K562 (cell line): ENCODE results near the gene IMP4. TPM values are rescaled to one million over a fixed set of nuclear protein-coding genes. Genes with fewer than 3 reads are reported as not detected.

Experiments
- ATAC-seq: fragments of 200-7000 bp; cut with Tn5 transposase; 3 replicates; pipeline ENCODE4 v1.9.1; 2020; ENCODE audit warnings: moderate library complexity
- BruUV-seq: library from RNA; stranded (reverse); fragments of 400-500 nt; replicated peaks from 2 replicates; lab custom pipeline; 2021; lab: Mats Ljungman, UMichigan
- CTCF ChIA-PET: fragments of 300-600 bp; formaldehyde crosslinking; extraction: SDS; loops from one replicate; lab custom pipeline; 2021; ENCODE audit warnings: low intra/inter-chr PET ratio; lab: Yijun Ruan, JAX
- POLR2A ChIA-PET: fragments of 300-600, 350-650 bp; sonication (Branson Sonifier 250); formaldehyde crosslinking; extraction: SDS; loops from one replicate; lab custom pipeline; 2021; ENCODE audit warnings: antibody characterized with exemption, inconsistent platforms; lab: Yijun Ruan, JAX
- DNase-seq, 4 experiments: peaks; one replicate each; pipeline versions ENCODE4 v3.0.0 to v3.0.0-alpha.2; 2011 to 2018; ENCODE audit warnings: low spot score in 3 of 4, mixed read lengths in 3 of 4; ENCODE audit errors: extremely low read depth in 1 of 4
- FAIRE-seq: peaks from 2 replicates; lab custom pipeline; 2011; peaks lifted over from hg19 to GRCh38; lab: Jason Lieb, UNC
- H2AFZ ChIP-seq: 2 replicates; pipeline ENCODE4 v1.6.0; 2011; ENCODE audit warnings: low read depth, low read length, control low read depth, inconsistent platforms
- H3K27ac ChIP-seq: fragments of 200-600 bp; 3 replicates; pipeline ENCODE4 v1.8.0; 2011; ENCODE audit warnings: low read depth, mild to moderate bottlenecking, control low read depth, inconsistent platforms, low read length, moderate library complexity, mixed read lengths; ENCODE audit errors: extremely low read depth
- H3K27me3 ChIP-seq, 2 experiments: fragments of 300-600 bp in 1 of 2; 2 replicates in 1 of 2; 3 replicates in 1 of 2; pipeline versions ENCODE4 v1.6.0 to v1.8.0; 2011; ENCODE audit warnings: inconsistent platforms in 2 of 2, low read length in 2 of 2, mild to moderate bottlenecking in 1 of 2, mixed read lengths in 1 of 2, moderate library complexity in 1 of 2; ENCODE audit not compliant: control insufficient read depth in 2 of 2, insufficient read depth in 2 of 2
- H3K36me3 ChIP-seq: fragments of 300-600 bp; 3 replicates; pipeline ENCODE4 v1.8.0; 2011; ENCODE audit warnings: mild to moderate bottlenecking, low read length, inconsistent platforms; ENCODE audit not compliant: control insufficient read depth, insufficient read depth
- H3K4me1 ChIP-seq, 2 experiments: fragments of 200-600 bp in 1 of 2; replicated peaks in 1 of 2; 2 replicates in 1 of 2; 3 replicates in 1 of 2; pipeline versions ENCODE4 v1.5.1 to v1.8.0; 2011; ENCODE audit warnings: inconsistent platforms in 2 of 2, low read length in 2 of 2, mild to moderate bottlenecking in 1 of 2, mixed read lengths in 1 of 2, moderate library complexity in 1 of 2; ENCODE audit not compliant: control insufficient read depth in 2 of 2, insufficient read depth in 2 of 2
- H3K4me2 ChIP-seq: 2 replicates; pipeline ENCODE4 v1.6.1; 2011; ENCODE audit warnings: low read length, control low read depth, inconsistent platforms, mixed read lengths; ENCODE audit not compliant: insufficient read depth
- H3K4me3 ChIP-seq: fragments of 200-600 bp; sonication (generic), shearing (Covaris generic); 2 replicates; pipeline ENCODE4 v1.5.1; 2016; ENCODE audit warnings: control low read depth, inconsistent platforms
- H3K79me2 ChIP-seq: fragments of 200-600 bp; 3 replicates; pipeline ENCODE4 v1.8.0; 2011; ENCODE audit warnings: low read length, inconsistent platforms; ENCODE audit not compliant: control insufficient read depth, insufficient read depth
- H3K9ac ChIP-seq, 2 experiments: 2 replicates each; pipeline versions ENCODE4 v1.6.0 to v1.6.1; 2011; ENCODE audit warnings: low read depth in 2 of 2, low read length in 2 of 2, control low read depth in 1 of 2, inconsistent platforms in 1 of 2, mild to moderate bottlenecking in 1 of 2, mixed read lengths in 1 of 2; ENCODE audit not compliant: insufficient read depth in 1 of 2
- H3K9me1 ChIP-seq: one replicate; pipeline ENCODE4 v1.6.0; 2011; ENCODE audit warnings: inconsistent platforms, mild to moderate bottlenecking, low read length, moderate library complexity; ENCODE audit not compliant: control insufficient read depth, insufficient read depth
- H3K9me3 ChIP-seq: replicated peaks from 2 replicates; pipeline ENCODE4 v1.5.1; 2011; ENCODE audit warnings: low read depth, low read length, inconsistent platforms; ENCODE audit not compliant: control insufficient read depth, insufficient read depth
- H4K20me1 ChIP-seq: replicated peaks from 2 replicates; pipeline ENCODE4 v1.6.1; 2011; ENCODE audit warnings: low read length, inconsistent platforms, mixed read lengths; ENCODE audit not compliant: control insufficient read depth, insufficient read depth
- CTCF ChIP-seq, 3 experiments: IDR thresholded peaks in 2 of 3; conservative IDR thresholded peaks in 1 of 3; 2 replicates each; pipeline ENCODE4 v1.5.1; 2011 to 2012; ENCODE audit warnings: low read length in 3 of 3, mild to moderate bottlenecking in 3 of 3, control low read depth in 2 of 3, improper control_type of control experiment in 1 of 3, inconsistent platforms in 1 of 3, low read depth in 1 of 3, mixed read lengths in 1 of 3, moderate library complexity in 1 of 3; ENCODE audit not compliant: insufficient read depth in 2 of 3
- E2F1 ChIP-seq: sonication (generic); formaldehyde crosslinking; IDR thresholded peaks from 2 replicates; pipeline ENCODE4 v1.8.1; 2023; ENCODE audit warnings: mild to moderate bottlenecking, missing genetic modification reagents, moderate library complexity
- ERF ChIP-seq: fragments of 450-650 bp; formaldehyde crosslinking; IDR thresholded peaks from 2 replicates; pipeline ENCODE4 v1.4.0; 2020; ENCODE audit warnings: mild to moderate bottlenecking, mixed read lengths
- FOXK1 ChIP-seq: sonication (generic); formaldehyde crosslinking; IDR thresholded peaks from 2 replicates; pipeline ENCODE4 v1.8.0; 2022; ENCODE audit warnings: missing genetic modification reagents, mild to moderate bottlenecking, borderline replicate concordance
- HBP1 ChIP-seq: fragments of 450-650 bp; formaldehyde crosslinking; IDR thresholded peaks from 2 replicates; pipeline ENCODE4 v1.4.0; 2022; ENCODE audit warnings: missing genetic modification characterization
- RBM22 ChIP-seq: fragments of 200-400 bp; formaldehyde crosslinking; IDR thresholded peaks from 2 replicates; pipeline ENCODE4 v1.6.1; 2018; ENCODE audit warnings: low read length, low read depth; ENCODE audit not compliant: poor library complexity, severe bottlenecking
- TSC22D4 ChIP-seq: fragments of 450-650 bp; IDR thresholded peaks from 2 replicates; pipeline ENCODE4 v1.6.1; 2016; ENCODE audit warnings: missing genetic modification characterization, missing biosample characterization, control low read depth
- ZNF143 ChIP-seq: sonication (generic); formaldehyde crosslinking; IDR thresholded peaks from 2 replicates; pipeline ENCODE4 v1.9.0; 2022; ENCODE audit warnings: mild to moderate bottlenecking, missing genetic modification reagents
- ZNF253 ChIP-seq: fragments of 250-450 bp; sonication (Bioruptor Pico); conservative IDR thresholded peaks from 2 replicates; pipeline ENCODE4 v1.6.1; 2021; ENCODE audit warnings: mild to moderate bottlenecking
- ZNF584 ChIP-seq: fragments of 200-800 bp; sonication (Bioruptor generic); IDR thresholded peaks from 2 replicates; pipeline ENCODE4 v1.6.1; 2016; ENCODE audit warnings: low read depth, mild to moderate bottlenecking, missing genetic modification characterization, missing compliant biosample characterization
- ZNF766 ChIP-seq: fragments of 200-800 bp; sonication (Bioruptor generic); conservative IDR thresholded peaks from 2 replicates; pipeline ENCODE4 v1.6.1; 2016; ENCODE audit warnings: missing genetic modification characterization, missing compliant biosample characterization
- WGBS: fragments of 100-300 bp; shearing (Covaris generic); methylation state at CpG from one replicate; pipeline ENCODE4 v1.1.6; 2016; ENCODE audit warnings: low coverage, mixed read lengths; ENCODE audit not compliant: insufficient coverage; ENCODE audit errors: missing lambda C conversion rate; 5-methylcytosine and 5-hydroxymethylcytosine counted together
- in situ Hi-C: fragments of 300-500 bp; cut with MboI; formaldehyde crosslinking; loops from 4 replicates; pipeline ENCODE4 v1.15.0; 2018; ENCODE audit warnings: inconsistent platforms, mixed read lengths
- intact Hi-C: fragments of 100-400 bp; cut with micrococcal nuclease; formaldehyde crosslinking; loops from 2 replicates; pipeline ENCODE4 v1.14.2; 2022
- polyA plus RNA-seq, 8 experiments: library from polyadenylated mRNA; depleted of rRNA in 4 of 8; stranded (reverse) in 5 of 8; unstranded in 3 of 8; fragments of >200 nt; fragmentation: Nextera tagmentation in 2 of 8; fragmentation: Illumina TruSeq in 1 of 8; extraction: Ambion mirVana in 2 of 8; extraction: Trizol in 1 of 8; gene quantifications; 2 replicates each; pipeline versions ENCODE4 v1.2.1 to v1.2.3, GENCODE V29; 2011 to 2014; ENCODE audit warnings: inconsistent platforms in 1 of 8, missing spikeins in 1 of 8
- total RNA-seq, 7 experiments: library from RNA; depleted of rRNA in 6 of 7; stranded (reverse); fragments of >200 nt in 6 of 7; fragmentation: Illumina TruSeq in 2 of 7; extraction: Trizol in 2 of 7; gene quantifications; 2 replicates each; pipeline versions ENCODE4 v1.2.1 to v1.2.3, GENCODE V29; 2011 to 2021; ENCODE audit warnings: low replicate concordance in 1 of 7

Gene IMP4
- total and polyA plus RNA-seq, 9 of the 15 experiments (the other 6 are each of a cell fraction or from before 2014, with no cell fraction given) = 35.4 to 209 (median 100.0) TPM

GRCh38 chr2:130372055-130372832 is 29.5 kb downstream of the IMP4 start (continued):
- TF ChIP-seq ZNF253 (CRISPR knock-in tag) = no peak
- TF ChIP-seq TSC22D4 (tag) = no peak
- TF ChIP-seq HBP1 (CRISPR knock-in tag) = no peak

GRCh38 chr2:130372833-130373807 is 30.4 kb downstream of the IMP4 start:
- Histone ChIP-seq H3K9me1 (no peaks in the 10 kb centered on the region), H4K20me1 (no peaks in the 10 kb centered on the region), H3K27ac (peak overlapping the region; percentile 81), H3K9ac (peak overlapping the region; percentile 88 to 98), H2AFZ (peak overlapping the region; percentile 95), H3K4me1 (peaks cover 41 to 42% of the 10 kb centered on the region in 2 experiments), H3K4me3 (peak overlapping the region; percentile 74), H3K79me2 (peaks cover 44% of the 10 kb centered on the region), H3K9me3 (peaks cover 2% of the 10 kb centered on the region; the same call in 1 of the 2 replicates), H3K27me3 (no peaks in the 10 kb centered on the region), H3K4me2 (peak overlapping the region; percentile 88), H3K36me3 (peaks cover 47% of the 10 kb centered on the region; the same call in 2 of the 3 replicates)
- in situ Hi-C loops = no loop called here
- WGBS = 15% methylated on average over 18 of the region's 24 CpGs
- intact Hi-C loops = loop anchor here (1.0 kb wide), 1 partner anchor 31 kb away; the partner anchor contains the start of gene IMP4
- DNase-seq (no peak), ATAC-seq (peak; percentile 1), FAIRE-seq (peak; percentile 23)
- POLR2A ChIA-PET = interaction anchor here (0.6 to 1.6 kb wide), 5 partner anchors 10 to 36 kb away, joined by 3 to 6 read pairs (median 4); partner anchors contain the start of genes IMP4 and PTPN18
- BruUV-seq = TSS peak; percentile 64
- CTCF ChIA-PET = interaction anchor here (1.4 kb wide), 1 partner anchor 17 kb away, joined by 8 read pairs; the partner anchor contains the start of gene PTPN18
- TF ChIP-seq FOXK1 (CRISPR knock-in tag) (no peak), CTCF (IDR thresholded peaks at IDR 0.05 in 2 of 3, conservative IDR thresholded peaks at IDR 0.05 in 1 of 3; ENCODE audit: insufficient read depth in 2 of 3, low read depth in 1 of 3, low read length in 3 of 3) (0 out of 6 replicates have a peak, but pooled peaks of 1 of the 3 experiments have one; percentile 7), E2F1 (CRISPR knock-in tag) (no peak), ZNF584 (0 out of 2 replicates have a peak, but pooled peaks have one; percentile 50), RBM22 (peak; percentile 24), ZNF143 (0 out of 2 replicates have a peak, but pooled peaks have one; percentile 23), ZNF766 (CRISPR knock-in tag) (no peak), ERF (CRISPR knock-in tag) (no peak)
